Glutamatergic neuron (in vitro differentiated cells): ENCODE results near the gene TGFB1. TPM values are rescaled to one million over a fixed set of nuclear protein-coding genes. Genes with fewer than 3 reads are reported as not detected.

ENCODE experiments used
- DNase-seq: peaks from one replicate; pipeline ENCODE4 v3.0.0; 2022
- H3K27ac Mint-ChIP-seq: one replicate; pipeline ENCODE4 v1.8.0; 2020; ENCODE audit warnings: mild to moderate bottlenecking, mixed read lengths, inconsistent platforms; ENCODE audit not compliant: unreplicated experiment
- H3K27me3 Mint-ChIP-seq: one replicate; pipeline ENCODE4 v1.8.0; 2020; ENCODE audit warnings: mild to moderate bottlenecking, moderate library complexity, mixed read lengths, inconsistent platforms; ENCODE audit not compliant: unreplicated experiment
- H3K36me3 Mint-ChIP-seq: one replicate; pipeline ENCODE4 v1.8.0; 2020; ENCODE audit warnings: mild to moderate bottlenecking, mixed read lengths, inconsistent platforms; ENCODE audit not compliant: unreplicated experiment
- H3K4me1 Mint-ChIP-seq: one replicate; pipeline ENCODE4 v1.8.0; 2020; ENCODE audit warnings: mild to moderate bottlenecking, low read depth, mixed read lengths, inconsistent platforms; ENCODE audit not compliant: unreplicated experiment
- H3K4me3 Mint-ChIP-seq: one replicate; pipeline ENCODE4 v1.8.0; 2020; ENCODE audit warnings: mild to moderate bottlenecking, mixed read lengths, inconsistent platforms; ENCODE audit not compliant: unreplicated experiment
- H3K9me3 Mint-ChIP-seq: one replicate; pipeline ENCODE4 v1.8.0; 2020; ENCODE audit warnings: mild to moderate bottlenecking, moderate library complexity, mixed read lengths, inconsistent platforms; ENCODE audit not compliant: unreplicated experiment
- CTCF ChIP-seq: fragments of 200-600 bp; sonication (generic); IDR thresholded peaks from one replicate; pipeline ENCODE4 v1.5.0; 2021; ENCODE audit not compliant: partially characterized antibody, unreplicated experiment
- total RNA-seq: library from RNA; stranded (reverse); fragmentation: NEBNext Ultra II Directional; extraction: Animal tissue kit (Norgen Biotek cat#: 25700); gene quantifications from one replicate; pipeline ENCODE4 v1.2.1, GENCODE V29; 2021; ENCODE audit not compliant: unreplicated experiment

Gene TGFB1
- total RNA-seq, 1 donor from 2014 or later, result 26.0 TPM

DNA sequence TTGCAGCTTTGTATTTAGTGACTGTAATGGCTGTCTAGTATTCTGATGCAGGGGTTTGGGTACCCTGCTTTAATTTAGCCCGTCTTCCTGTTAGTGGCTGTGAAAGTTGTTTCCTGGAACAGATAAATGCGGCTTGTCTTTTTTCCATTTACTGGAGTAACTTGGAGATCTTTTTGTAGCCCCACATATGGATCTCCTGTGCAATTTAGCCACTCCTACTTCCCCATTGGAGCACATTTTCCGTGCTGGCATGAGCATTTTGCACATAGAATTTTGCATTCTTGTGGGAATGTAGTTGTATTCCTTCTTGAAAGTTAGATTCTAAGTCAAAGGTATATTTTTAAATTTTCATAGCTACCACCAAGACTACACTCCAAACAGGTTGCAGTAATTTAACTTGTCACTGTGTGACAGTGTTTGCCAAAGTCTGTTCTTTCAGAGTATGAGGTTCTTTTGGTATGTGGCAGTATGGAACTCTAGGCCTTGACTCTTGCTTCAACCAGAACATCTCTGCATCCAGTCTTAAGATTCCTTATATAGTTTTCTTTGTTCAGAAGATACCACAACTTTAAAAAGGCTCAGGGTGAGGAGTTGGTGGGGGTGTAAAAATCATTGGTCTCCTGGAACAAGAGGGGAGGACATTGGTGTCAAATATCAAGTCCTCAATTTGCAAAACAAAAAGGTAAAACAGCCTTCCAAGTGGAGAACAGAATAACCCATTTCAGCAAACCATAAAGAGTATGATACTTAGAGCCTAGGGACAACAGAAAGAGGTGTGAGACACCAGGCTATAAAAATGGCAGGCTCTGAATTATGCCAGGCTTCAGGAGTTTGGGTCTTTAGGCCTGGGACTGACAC is 64.8 kb downstream of the TGFB1 start:
- no peak overlapping the region for H3K4me3 Mint-ChIP-seq
- no peak for DNase-seq
- peaks cover 3% of the 10 kb centered on the region for H3K27me3 Mint-ChIP-seq
- H3K27ac Mint-ChIP-seq, result no peak overlapping the region
- H3K9me3 Mint-ChIP-seq, result no peaks in the 10 kb centered on the region
- TF ChIP-seq CTCF, result no peak
- H3K4me1 Mint-ChIP-seq, result no peaks in the 10 kb centered on the region
- no peaks in the 10 kb centered on the region for H3K36me3 Mint-ChIP-seq

Other genes starting within 250 kb of the TGFB1 start
- not detected for gene CYP2F1, start 239.5 kb downstream of the TGFB1 start, total RNA-seq
- gene CYP2S1, start 160.7 kb downstream of the TGFB1 start, total RNA-seq, result 6.0 TPM
- gene AXL, start 134.7 kb downstream of the TGFB1 start, total RNA-seq, result not detected
- gene HNRNPUL1, start 89.5 kb downstream of the TGFB1 start, total RNA-seq, result 201 TPM
- 36.7 TPM for gene CCDC97, start 43.8 kb downstream of the TGFB1 start, total RNA-seq
- 7.6 TPM for gene B9D2, start 10.2 kb upstream of the TGFB1 start, total RNA-seq
- 52.6 TPM for gene TMEM91, start 22.6 kb upstream of the TGFB1 start, total RNA-seq
- 18.2 TPM for gene EXOSC5, start 43.4 kb upstream of the TGFB1 start, total RNA-seq
- 11.0 TPM for gene BCKDHA, start 43.9 kb upstream of the TGFB1 start, total RNA-seq
- 15.9 TPM for gene B3GNT8, start 73.5 kb upstream of the TGFB1 start, total RNA-seq
- gene DMAC2, start 86.0 kb upstream of the TGFB1 start, total RNA-seq, result 99.4 TPM
- gene ERICH4, start 89.2 kb upstream of the TGFB1 start, total RNA-seq, result not detected
- gene CEACAM21, start 222.2 kb upstream of the TGFB1 start, total RNA-seq, result not detected